Osteocyte (in vitro differentiated cells): ENCODE results near the gene FCHO1. TPM values are rescaled to one million over a fixed set of nuclear protein-coding genes. Genes with fewer than 3 reads are reported as not detected.
A peak's percentile ranks its signal among the peaks of the same experiment; 100 is the strongest.

Source experiments
- DNase-seq: peaks from one replicate; pipeline ENCODE4 v3.0.0; 2021; ENCODE audit warnings: mixed read lengths; ENCODE audit not compliant: unreplicated experiment; ENCODE audit errors: extremely low spot score
- H3K27ac Mint-ChIP-seq: one replicate; pipeline ENCODE4 v1.8.0; 2021; ENCODE audit warnings: mild to moderate bottlenecking, mixed read lengths; ENCODE audit not compliant: unreplicated experiment
- H3K27me3 Mint-ChIP-seq: one replicate; pipeline ENCODE4 v1.8.0; 2021; ENCODE audit warnings: mixed read lengths; ENCODE audit not compliant: unreplicated experiment
- H3K36me3 Mint-ChIP-seq: one replicate; pipeline ENCODE4 v1.8.0; 2021; ENCODE audit warnings: mixed read lengths; ENCODE audit not compliant: unreplicated experiment
- H3K4me1 Mint-ChIP-seq: one replicate; pipeline ENCODE4 v1.8.0; 2021; ENCODE audit warnings: mixed read lengths; ENCODE audit not compliant: unreplicated experiment
- H3K4me3 Mint-ChIP-seq: one replicate; pipeline ENCODE4 v1.8.0; 2021; ENCODE audit warnings: mild to moderate bottlenecking, moderate library complexity, mixed read lengths; ENCODE audit not compliant: unreplicated experiment
- H3K9me3 Mint-ChIP-seq: one replicate; pipeline ENCODE4 v1.8.0; 2021; ENCODE audit warnings: mixed read lengths; ENCODE audit not compliant: unreplicated experiment
- CTCF ChIP-seq: fragments of 200-600 bp; sonication (generic); IDR thresholded peaks from 2 replicates; pipeline ENCODE4 v1.5.0; 2021; ENCODE audit warnings: antibody characterized with exemption, mild to moderate bottlenecking, moderate library complexity
- total RNA-seq: library from RNA; stranded (reverse); gene quantifications from 2 replicates; pipeline ENCODE4 v1.2.1, GENCODE V29; 2021

The FCHO1 gene
- total RNA-seq, 1 donor from 2014 or later, result 0.56 TPM

GRCh38 chr19:17737690-17738153 is 13.6 kb upstream of the FCHO1 start:
- no peak for DNase-seq
- no peaks in the 10 kb centered on the region for H3K4me1 Mint-ChIP-seq
- no peaks in the 10 kb centered on the region for H3K9me3 Mint-ChIP-seq
- peaks cover 11% of the 10 kb centered on the region for H3K36me3 Mint-ChIP-seq
- H3K27ac Mint-ChIP-seq, result no peak overlapping the region
- no peak overlapping the region for H3K4me3 Mint-ChIP-seq
- H3K27me3 Mint-ChIP-seq, result no peaks in the 10 kb centered on the region
- TF ChIP-seq CTCF, result no peak

- Mint-ChIP-seq H3K36me3 (peaks cover 5% of the 10 kb centered on the region), H3K27me3 (no peaks in the 10 kb centered on the region), H3K4me1 (no peaks in the 10 kb centered on the region), H3K27ac (no peak overlapping the region), H3K4me3 (no peak overlapping the region), H3K9me3 (no peaks in the 10 kb centered on the region)
- DNase-seq, result no peak
- TF ChIP-seq CTCF, result no peak
Measured at GRCh38 chr19:17739121-17739875, 12.0 kb upstream of the FCHO1 start.

GRCh38 chr19:17741456-17741855 is 9.8 kb upstream of the FCHO1 start:
- DNase-seq, result no peak
- Mint-ChIP-seq H3K4me1 (no peaks in the 10 kb centered on the region), H3K27ac (no peak overlapping the region), H3K9me3 (no peaks in the 10 kb centered on the region), H3K36me3 (peaks cover 2% of the 10 kb centered on the region), H3K27me3 (no peaks in the 10 kb centered on the region), H3K4me3 (no peak overlapping the region)
- TF ChIP-seq CTCF, result no peak

- Mint-ChIP-seq H3K27me3 (no peaks in the 10 kb centered on the region), H3K36me3 (no peaks in the 10 kb centered on the region), H3K27ac (peak overlapping the region; percentile 47), H3K4me3 (no peak overlapping the region), H3K9me3 (no peaks in the 10 kb centered on the region), H3K4me1 (peaks cover 3% of the 10 kb centered on the region)
- DNase-seq, result no peak
- no peak for TF ChIP-seq CTCF
Measured at GRCh38 chr19:17743874-17744580, 7.2 kb upstream of the FCHO1 start.
